GM18870 (cell line): ENCODE results near the gene RNF213.
"Not testable (repeated sequence)": the region's sequence is repeated elsewhere in the genome, so short reads cannot be mapped to it uniquely, and the experiment has no call there.

Source experiments
- ATAC-seq: cut with Tn5 transposase; IDR thresholded peaks from one replicate; pipeline ENCODE4 v1.9.1; 2021; ENCODE audit warnings: moderate library complexity; ENCODE audit not compliant: unreplicated experiment

RNF213 gene

GRCh38 chr17:80267391-80267790, 6.7 kb downstream of the RNF213 start:
- no peak for ATAC-seq

GRCh38 chr17:80268427-80268826, 7.8 kb downstream of the RNF213 start:
- no peak for ATAC-seq

GRCh38 chr17:80269405-80269807, 8.8 kb downstream of the RNF213 start:
- ATAC-seq, result no peak

GRCh38 chr17:80270104-80270503, 9.5 kb downstream of the RNF213 start:
- ATAC-seq, result no peak

- ATAC-seq, result no peak
Measured at GRCh38 chr17:80270836-80271235, 10.2 kb downstream of the RNF213 start.

- no peak for ATAC-seq
Measured at GRCh38 chr17:80272366-80272765, 11.7 kb downstream of the RNF213 start.

- no peak for ATAC-seq
Measured at GRCh38 chr17:80274331-80274730, 13.7 kb downstream of the RNF213 start.

- ATAC-seq, result no peak
Measured at GRCh38 chr17:80274871-80275449, 14.3 kb downstream of the RNF213 start.

GRCh38 chr17:80275857-80276256, 15.2 kb downstream of the RNF213 start:
- not testable (repeated sequence) for ATAC-seq

- ATAC-seq, result no peak
Measured at GRCh38 chr17:80277751-80278671, 17.4 kb downstream of the RNF213 start.

- no peak for ATAC-seq
Measured at GRCh38 chr17:80279895-80280294, 19.2 kb downstream of the RNF213 start.

GRCh38 chr17:80281516-80281915, 20.9 kb downstream of the RNF213 start:
- ATAC-seq, result no peak

GRCh38 chr17:80283116-80283852, 22.6 kb downstream of the RNF213 start:
- no peak for ATAC-seq

GRCh38 chr17:80284631-80285030, 24.0 kb downstream of the RNF213 start:
- no peak for ATAC-seq

- ATAC-seq, result no peak
Measured at GRCh38 chr17:80285237-80285920, 24.7 kb downstream of the RNF213 start.

GRCh38 chr17:80286638-80286960, 25.9 kb downstream of the RNF213 start:
- no peak for ATAC-seq

GRCh38 chr17:80287038-80287437, 26.4 kb downstream of the RNF213 start:
- ATAC-seq, result no peak

GRCh38 chr17:80287806-80288567, 27.3 kb downstream of the RNF213 start:
- no peak for ATAC-seq

- ATAC-seq, result no peak
Measured at GRCh38 chr17:80289616-80290015, 29.0 kb downstream of the RNF213 start.

GRCh38 chr17:80290156-80290555, 29.5 kb downstream of the RNF213 start:
- ATAC-seq, result no peak
